HFFc6 (cell line): ENCODE results near the gene INPP5D. TPM values are rescaled to one million over a fixed set of nuclear protein-coding genes. Genes with fewer than 3 reads are reported as not detected.

Source experiments
- DNase-seq: peaks from one replicate; pipeline ENCODE4 v3.0.0-alpha.2; 2018
- H3K27ac Mint-ChIP-seq: 2 replicates; pipeline ENCODE4 v1.8.0; 2020; ENCODE audit warnings: mild to moderate bottlenecking, mixed read lengths
- H3K27me3 Mint-ChIP-seq: 2 replicates; pipeline ENCODE4 v1.8.0; 2021; ENCODE audit warnings: mild to moderate bottlenecking, moderate library complexity, mixed read lengths; ENCODE audit not compliant: insufficient read depth
- H3K36me3 Mint-ChIP-seq: 2 replicates; pipeline ENCODE4 v1.8.0; 2021; ENCODE audit warnings: low read depth, mixed read lengths
- H3K4me1 Mint-ChIP-seq: 2 replicates; pipeline ENCODE4 v1.8.0; 2020; ENCODE audit warnings: low read depth, mixed read lengths
- H3K4me3 Mint-ChIP-seq: 2 replicates; pipeline ENCODE4 v1.8.0; 2020; ENCODE audit warnings: mild to moderate bottlenecking, moderate library complexity, mixed read lengths
- H3K9me3 Mint-ChIP-seq: 2 replicates; pipeline ENCODE4 v1.8.0; 2020; ENCODE audit warnings: mild to moderate bottlenecking, mixed read lengths
- CTCF ChIP-seq: fragments of 200-600 bp; sonication (generic); IDR thresholded peaks from 2 replicates; pipeline ENCODE4 v1.5.0; 2021; ENCODE audit warnings: antibody characterized with exemption, mild to moderate bottlenecking
- total RNA-seq, 6 experiments: library from RNA; stranded (reverse); fragmentation: NEBNext Ultra II Directional; extraction: Animal tissue kit (Norgen Biotek cat#: 25700); gene quantifications; 2 replicates in 1 of 6; 3 replicates in 5 of 6; pipeline ENCODE4 v1.2.3, GENCODE V29; 2021

INPP5D gene
- total RNA-seq, 6 experiments from 2014 or later: 0.19 to 0.66 (median 0.43) TPM; not detected in 1

GRCh38 chr2:233021771-233022170, 38.4 kb upstream of the INPP5D start:
- peaks cover 22% of the 10 kb centered on the region for H3K4me1 Mint-ChIP-seq
- no peaks in the 10 kb centered on the region; the same call in 1 of the 2 replicates for H3K27me3 Mint-ChIP-seq
- no peak for DNase-seq
- TF ChIP-seq CTCF: no peak
- H3K4me3 Mint-ChIP-seq: no peak overlapping the region
- H3K36me3 Mint-ChIP-seq: no peaks in the 10 kb centered on the region
- H3K27ac Mint-ChIP-seq: no peak overlapping the region
- peaks cover 4% of the 10 kb centered on the region; the same call in 1 of the 2 replicates for H3K9me3 Mint-ChIP-seq

GRCh38 chr2:233022561-233022960, 37.6 kb upstream of the INPP5D start:
- H3K27me3 Mint-ChIP-seq: no peaks in the 10 kb centered on the region; the same call in 1 of the 2 replicates
- H3K4me1 Mint-ChIP-seq: peaks cover 29% of the 10 kb centered on the region
- H3K27ac Mint-ChIP-seq: no peak overlapping the region
- DNase-seq: no peak
- peaks cover 1% of the 10 kb centered on the region; the same call in 1 of the 2 replicates for H3K9me3 Mint-ChIP-seq
- no peaks in the 10 kb centered on the region for H3K36me3 Mint-ChIP-seq
- no peak overlapping the region for H3K4me3 Mint-ChIP-seq
- no peak for TF ChIP-seq CTCF

- H3K27ac Mint-ChIP-seq: no peak overlapping the region
- no peak for DNase-seq
- TF ChIP-seq CTCF: no peak
- H3K4me3 Mint-ChIP-seq: no peak overlapping the region
- no peaks in the 10 kb centered on the region for H3K9me3 Mint-ChIP-seq
- peaks cover 29% of the 10 kb centered on the region for H3K4me1 Mint-ChIP-seq
- no peaks in the 10 kb centered on the region; the same call in none of the 2 replicates for H3K27me3 Mint-ChIP-seq
- H3K36me3 Mint-ChIP-seq: no peaks in the 10 kb centered on the region
Observed at GRCh38 chr2:233023007-233023760, 37.0 kb upstream of the INPP5D start.

GRCh38 chr2:233023761-233024410, 36.3 kb upstream of the INPP5D start:
- H3K4me1 Mint-ChIP-seq: peaks cover 34% of the 10 kb centered on the region
- H3K27me3 Mint-ChIP-seq: no peaks in the 10 kb centered on the region; the same call in none of the 2 replicates
- TF ChIP-seq CTCF: no peak
- H3K9me3 Mint-ChIP-seq: no peaks in the 10 kb centered on the region
- no peak overlapping the region for H3K4me3 Mint-ChIP-seq
- no peak for DNase-seq
- no peak overlapping the region for H3K27ac Mint-ChIP-seq
- no peaks in the 10 kb centered on the region for H3K36me3 Mint-ChIP-seq

GRCh38 chr2:233025706-233026105, 34.4 kb upstream of the INPP5D start:
- no peak for DNase-seq
- TF ChIP-seq CTCF: no peak
- Mint-ChIP-seq H3K4me3 (0 out of 2 replicates have a peak overlapping the region, but pooled peaks have one; percentile 67), H3K27me3 (no peaks in the 10 kb centered on the region; the same call in none of the 2 replicates), H3K9me3 (no peaks in the 10 kb centered on the region), H3K27ac (no peak overlapping the region), H3K36me3 (no peaks in the 10 kb centered on the region), H3K4me1 (peaks cover 42% of the 10 kb centered on the region)
